PC-3 (cell line): Measurements from ENCODE around the gene BCKDHB. TPM values are rescaled to one million over a fixed set of nuclear protein-coding genes. Genes with fewer than 3 reads are reported as not detected.

Experiments
- ATAC-seq: fragments of 200-7000 bp; cut with Tn5 transposase; 2 replicates; pipeline ENCODE4 v1.9.1; 2020; ENCODE audit warnings: mild to moderate bottlenecking, moderate library complexity
- BruUV-seq: library from RNA; stranded (reverse); fragments of 400-500 nt; replicated peaks from 2 replicates; lab custom pipeline; 2021; lab: Mats Ljungman, UMichigan
- CTCF ChIA-PET: fragments of 300-600 bp; sonication (Branson Sonifier 250); formaldehyde crosslinking; loops from one replicate; lab custom pipeline; 2022; ENCODE audit warnings: antibody characterized with exemption; lab: Charles Lee
- POLR2A ChIA-PET: fragments of 300-600 bp; sonication (Branson Sonifier 250); formaldehyde crosslinking; loops from one replicate; lab custom pipeline; 2022; ENCODE audit warnings: antibody characterized with exemption; ENCODE audit not compliant: unreplicated experiment; lab: Charles Lee
- DNase-seq: peaks from one replicate; pipeline ENCODE4 v3.0.0-alpha.2; 2015
- H2AFZ ChIP-seq: fragments of 300-600 bp; sonication (generic); 2 replicates; pipeline ENCODE4 v1.6.0; 2016; ENCODE audit warnings: antibody characterized with exemption, low read length
- H3F3A ChIP-seq: fragments of 300-600 bp; sonication (generic); one replicate; pipeline ENCODE4 v1.6.0; 2017; ENCODE audit warnings: antibody characterized with exemption, low read length, control low read depth, mild to moderate bottlenecking; ENCODE audit not compliant: unreplicated experiment
- H3K27ac ChIP-seq: fragments of 300-600 bp; sonication (generic); 2 replicates; pipeline ENCODE4 v1.5.1; 2016; ENCODE audit warnings: mild to moderate bottlenecking, low read length
- H3K27me3 ChIP-seq: fragments of 300-600 bp; sonication (generic); 2 replicates; pipeline ENCODE4 v1.6.1; 2016; ENCODE audit warnings: low read length, mixed read lengths
- H3K36me3 ChIP-seq: fragments of 300-600 bp; sonication (generic); 2 replicates; pipeline ENCODE4 v1.6.1; 2016; ENCODE audit warnings: low read depth, mixed run types, low read length, mixed read lengths
- H3K4me1 ChIP-seq: fragments of 300-600 bp; sonication (generic); 2 replicates; pipeline ENCODE4 v1.5.1; 2016; ENCODE audit warnings: low read length; ENCODE audit not compliant: insufficient read depth
- H3K4me2 ChIP-seq: fragments of 300-600 bp; sonication (generic); 2 replicates; pipeline ENCODE4 v1.6.0; 2016; ENCODE audit warnings: low read length
- H3K4me3 ChIP-seq: fragments of 300-600 bp; sonication (generic); 2 replicates; pipeline ENCODE4 v1.5.1; 2016; ENCODE audit warnings: mild to moderate bottlenecking, low read length, mixed read lengths
- H3K79me2 ChIP-seq: fragments of 300-600 bp; sonication (generic); 2 replicates; pipeline ENCODE4 v1.6.1; 2017; ENCODE audit warnings: low read length, mixed read lengths
- H3K9ac ChIP-seq: fragments of 300-600 bp; sonication (generic); 2 replicates; pipeline ENCODE4 v1.6.0; 2016; ENCODE audit warnings: mild to moderate bottlenecking, low read length
- H3K9me2 ChIP-seq: fragments of 300-600 bp; sonication (generic); replicated peaks from 2 replicates; pipeline ENCODE4 v1.6.1; 2016; ENCODE audit warnings: mixed run types, low read length, mixed read lengths
- H3K9me3 ChIP-seq: fragments of 300-600 bp; sonication (generic); 2 replicates; pipeline ENCODE4 v1.6.1; 2016; ENCODE audit warnings: low read length, mixed read lengths
- H4K20me1 ChIP-seq: fragments of 300-600 bp; sonication (generic); 2 replicates; pipeline ENCODE4 v1.6.1; 2016; ENCODE audit warnings: low read length, mixed read lengths
- CTCF ChIP-seq: fragments of 300-600 bp; sonication (generic); conservative IDR thresholded peaks from 2 replicates; pipeline ENCODE4 v1.5.1; 2017; ENCODE audit warnings: antibody characterized with exemption, low read depth, mild to moderate bottlenecking, low read length
- EZH2 ChIP-seq: fragments of 300-600 bp; sonication (generic); IDR thresholded peaks from one replicate; pipeline ENCODE4 v1.6.1; 2017; ENCODE audit warnings: antibody characterized with exemption, mild to moderate bottlenecking, low read length; ENCODE audit not compliant: unreplicated experiment
- EZH2phosphoT487 ChIP-seq: fragments of 300-600 bp; sonication (generic); IDR thresholded peaks from 2 replicates; pipeline ENCODE4 v1.6.1; 2018; ENCODE audit warnings: mild to moderate bottlenecking, antibody characterized with exemption, low read length, borderline replicate concordance
- intact Hi-C: fragments of 100-400 bp; cut with micrococcal nuclease; formaldehyde crosslinking; loops from 2 replicates; pipeline ENCODE4 v1.9.0; 2023
- total RNA-seq: library from RNA; depleted of rRNA; stranded (reverse); fragments of >200 nt; gene quantifications from 2 replicates; pipeline ENCODE4 v1.2.3, GENCODE V29; 2014

Gene BCKDHB
- total RNA-seq, 1 experiment from 2014 or later, result 9.9 TPM

DNA sequence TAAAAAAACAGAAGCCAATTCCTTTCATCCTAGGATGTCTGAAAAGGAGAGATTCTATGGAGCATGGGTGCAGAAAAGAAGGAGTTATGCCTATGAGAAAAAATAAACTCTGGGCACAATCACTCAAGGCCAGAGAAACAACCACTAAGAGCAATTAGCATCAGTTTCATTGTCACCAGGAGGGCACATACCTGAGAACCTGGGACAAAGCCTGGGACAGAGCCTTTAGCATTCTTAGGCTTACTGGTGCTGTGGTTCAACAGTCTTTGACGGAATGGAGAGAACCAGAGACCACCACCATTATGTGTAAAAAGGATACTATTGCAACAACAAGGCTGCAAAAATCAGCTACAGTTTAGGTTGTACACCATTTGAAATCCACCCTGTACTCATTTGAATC lies 29.4 kb upstream of the BCKDHB start:
- H3K9me3 ChIP-seq, result no peaks in the 10 kb centered on the region
- H3K27ac ChIP-seq, result no peak overlapping the region
- intact Hi-C loops, result no loop called here
- no peaks in the 10 kb centered on the region for H3F3A ChIP-seq
- no peaks in the 10 kb centered on the region for H4K20me1 ChIP-seq
- TF ChIP-seq CTCF (no peak), EZH2phosphoT487 (no peak), EZH2 (no peak)
- no peak overlapping the region for H3K9ac ChIP-seq
- H3K4me1 ChIP-seq, result no peaks in the 10 kb centered on the region
- no peak overlapping the region for H3K4me3 ChIP-seq
- no peaks in the 10 kb centered on the region for H3K36me3 ChIP-seq
- H2AFZ ChIP-seq, result no peak overlapping the region
- POLR2A ChIA-PET, result no interaction called here
- H3K9me2 ChIP-seq, result no peaks in the 10 kb centered on the region
- H3K79me2 ChIP-seq, result no peaks in the 10 kb centered on the region
- DNase-seq, result no peak
- ATAC-seq, result no peak
- no peaks in the 10 kb centered on the region for H3K27me3 ChIP-seq
- no TSS peak for BruUV-seq
- H3K4me2 ChIP-seq, result no peak overlapping the region
- CTCF ChIA-PET, result no interaction called here

GRCh38 chr6:80088637-80089036 lies 17.8 kb upstream of the BCKDHB start:
- no TSS peak for BruUV-seq
- H3K9me3 ChIP-seq, result no peaks in the 10 kb centered on the region
- H3K79me2 ChIP-seq, result no peaks in the 10 kb centered on the region
- POLR2A ChIA-PET, result no interaction called here
- H3K9ac ChIP-seq, result no peak overlapping the region
- no peak overlapping the region for H3K27ac ChIP-seq
- no peak for DNase-seq
- no peak for ATAC-seq
- no peaks in the 10 kb centered on the region for H3K4me1 ChIP-seq
- no peaks in the 10 kb centered on the region for H3K36me3 ChIP-seq
- H3F3A ChIP-seq, result no peaks in the 10 kb centered on the region
- H4K20me1 ChIP-seq, result no peaks in the 10 kb centered on the region
- no peaks in the 10 kb centered on the region for H3K9me2 ChIP-seq
- no peaks in the 10 kb centered on the region for H3K27me3 ChIP-seq
- no peak overlapping the region for H3K4me2 ChIP-seq
- TF ChIP-seq EZH2 (no peak), CTCF (no peak), EZH2phosphoT487 (no peak)
- H3K4me3 ChIP-seq, result no peak overlapping the region
- intact Hi-C loops, result no loop called here
- no peak overlapping the region for H2AFZ ChIP-seq
- CTCF ChIA-PET, result no interaction called here

GRCh38 chr6:80091506-80091905 lies 15.0 kb upstream of the BCKDHB start:
- intact Hi-C loops, result loop anchor here (10.0 kb wide), 2 partner anchors 87 to 217 kb away; partner anchors contain the start of gene TTK
- H3K4me3 ChIP-seq, result no peak overlapping the region

More at GRCh38 chr6:80091506-80091905, 15.0 kb upstream of the BCKDHB start:
- H3F3A ChIP-seq, result no peaks in the 10 kb centered on the region
- no peak overlapping the region for H3K27ac ChIP-seq
- ChIA-PET POLR2A (no interaction called here), CTCF (no interaction called here)
- no peak for TF ChIP-seq CTCF
- TF ChIP-seq EZH2, result no peak
- no peak for TF ChIP-seq EZH2phosphoT487
- H3K27me3 ChIP-seq, result no peaks in the 10 kb centered on the region
- no peaks in the 10 kb centered on the region for H3K36me3 ChIP-seq
- no peak overlapping the region for H3K4me2 ChIP-seq
- H3K9me2 ChIP-seq, result no peaks in the 10 kb centered on the region
- no peak for ATAC-seq
- no peaks in the 10 kb centered on the region for H3K4me1 ChIP-seq
- no peak overlapping the region for H3K9ac ChIP-seq
- H4K20me1 ChIP-seq, result no peaks in the 10 kb centered on the region
- no peaks in the 10 kb centered on the region for H3K79me2 ChIP-seq
- BruUV-seq, result no TSS peak
- no peak for DNase-seq
- no peak overlapping the region for H2AFZ ChIP-seq
- H3K9me3 ChIP-seq, result no peaks in the 10 kb centered on the region
